ENCODE data around the gene NDUFC2. TPM values are rescaled to one million over a fixed set of nuclear protein-coding genes. Genes with fewer than 3 reads are reported as not detected.

Gene NDUFC2
- total and polyA plus RNA-seq, 2 of the 13 experiments (the other 11 are each of a cell fraction or from before 2014, with no cell fraction given) = 256 to 363 TPM

GRCh38 chr11:78033040-78033439, 46.6 kb downstream of the NDUFC2 start:
- Histone ChIP-seq H3K9ac (ENCODE audit: insufficient read depth, low read depth, low read length) (no peak overlapping the region), H3K4me1 (ENCODE audit: insufficient read depth, low read length) (peaks cover 92% of the 10 kb centered on the region), H3K9me3 (ENCODE audit: low read length) (no peaks in the 10 kb centered on the region), H3K27ac (ENCODE audit: extremely low read length, insufficient read depth, low read length) (no peak overlapping the region), H3K4me3 (replicated peaks in 1 of 3; ENCODE audit: insufficient read depth in 1 of 3, low read depth in 2 of 3, low read length in 3 of 3) (no peak overlapping the region), H3K36me3 (replicated peaks in 1 of 2; ENCODE audit: control insufficient read depth in 1 of 2, insufficient read depth in 2 of 2, low read length in 2 of 2) (no peaks in the 10 kb centered on the region), H3K4me2 (ENCODE audit: low read depth, low read length) (no peak overlapping the region; the same call in 1 of the 2 replicates), H3K79me2 (ENCODE audit: insufficient read depth, low read length) (no peaks in the 10 kb centered on the region), H4K20me1 (ENCODE audit: insufficient read depth, low read length) (no peaks in the 10 kb centered on the region), H2AFZ (ENCODE audit: low read length) (no peak overlapping the region), H3K27me3 (ENCODE audit: control insufficient read depth in 1 of 2, insufficient read depth in 2 of 2, low read length in 2 of 2) (no peaks in the 10 kb centered on the region)
- peak; percentile 68 for DNase-seq (ENCODE audit: low spot score)
- no TSS peak for BruUV-seq (replicated peaks)
- in situ Hi-C loops (cut with HindIII; ENCODE audit: extremely low pct_ligation_motif_present, low pct_unique_long_range_greater_than_20kb) = no loop called here
- intact Hi-C loops (cut with micrococcal nuclease; ENCODE audit: unreplicated experiment) = no loop called here
- ChIA-PET POLR2A (no interaction called here), CTCF (ENCODE audit: low intra/inter-chr PET ratio, low total read pairs) (no interaction called here)
- 0% methylated on average over 4 of the region's 4 CpGs for WGBS (ENCODE audit: low lambda C conversion rate)
- peak; percentile 67 for FAIRE-seq
- ATAC-seq = peak; percentile 39
- TF ChIP-seq SAP130 (CRISPR knock-in tag; IDR thresholded peaks at IDR 0.05; ENCODE audit: low read depth) = peak; percentile 48; the same call in 1 of the 2 replicates
- no peak for TF ChIP-seq ZNF550 (CRISPR knock-in tag; IDR thresholded peaks at IDR 0.05; ENCODE audit: borderline replicate concordance)
- TF ChIP-seq, protein P1, sequence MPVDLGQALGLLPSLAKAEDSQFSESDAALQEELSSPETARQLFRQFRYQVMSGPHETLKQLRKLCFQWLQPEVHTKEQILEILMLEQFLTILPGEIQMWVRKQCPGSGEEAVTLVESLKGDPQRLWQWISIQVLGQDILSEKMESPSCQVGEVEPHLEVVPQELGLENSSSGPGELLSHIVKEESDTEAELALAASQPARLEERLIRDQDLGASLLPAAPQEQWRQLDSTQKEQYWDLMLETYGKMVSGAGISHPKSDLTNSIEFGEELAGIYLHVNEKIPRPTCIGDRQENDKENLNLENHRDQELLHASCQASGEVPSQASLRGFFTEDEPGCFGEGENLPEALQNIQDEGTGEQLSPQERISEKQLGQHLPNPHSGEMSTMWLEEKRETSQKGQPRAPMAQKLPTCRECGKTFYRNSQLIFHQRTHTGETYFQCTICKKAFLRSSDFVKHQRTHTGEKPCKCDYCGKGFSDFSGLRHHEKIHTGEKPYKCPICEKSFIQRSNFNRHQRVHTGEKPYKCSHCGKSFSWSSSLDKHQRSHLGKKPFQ (CRISPR knock-in tag; IDR thresholded peaks at IDR 0.05; ENCODE audit: insufficient replicate concordance) = no peak
- TF ChIP-seq TAF15 (IDR thresholded peaks at IDR 0.05; ENCODE audit: low read depth, low read length, poor library complexity, severe bottlenecking) = no peak
- no peak for TF ChIP-seq IKZF5 (CRISPR knock-in tag; IDR thresholded peaks at IDR 0.05)
- peak; percentile 80 for TF ChIP-seq GATAD2A (CRISPR knock-in tag; IDR thresholded peaks at IDR 0.05)
- peak; percentile 79 for TF ChIP-seq TEAD3 (CRISPR knock-in tag; optimal IDR thresholded peaks at IDR 0.05; ENCODE audit: borderline replicate concordance)
- no peak for TF ChIP-seq ZHX1 (CRISPR knock-in tag; IDR thresholded peaks at IDR 0.05; ENCODE audit: low read depth)
- no peak for TF ChIP-seq ZFY (CRISPR knock-in tag; IDR thresholded peaks at IDR 0.05)
- peak; percentile 91 for TF ChIP-seq CEBPG (CRISPR knock-in tag; IDR thresholded peaks at IDR 0.05)
- TF ChIP-seq HDAC2 (CRISPR knock-in tag; IDR thresholded peaks at IDR 0.05) = peak; percentile 23; the same call in 1 of the 2 replicates
- no peak for TF ChIP-seq SOX13 (IDR thresholded peaks at IDR 0.05)
- peak in 1 of 2 experiments; percentile 53; a peak in 1 of 4 replicates for TF ChIP-seq SOX13 (CRISPR knock-in tag; conservative IDR thresholded peaks at IDR 0.05 in 1 of 2, IDR thresholded peaks at IDR 0.05 in 1 of 2)
- TF ChIP-seq BCL6 (CRISPR knock-in tag; IDR thresholded peaks at IDR 0.05) = peak; percentile 45; the same call in 1 of the 2 replicates
- peak; percentile 87 for TF ChIP-seq CEBPB (IDR thresholded peaks at IDR 0.05; ENCODE audit: borderline replicate concordance, low read depth, low read length)
- TF ChIP-seq ATF4 (CRISPR knock-in tag; IDR thresholded peaks at IDR 0.05) = peak in 1 of 2 experiments; percentile 94; a peak in 2 of 4 replicates
- TF ChIP-seq SOX6 (IDR thresholded peaks at IDR 0.05) = no peak
- peak; percentile 46 for TF ChIP-seq SOX6 (CRISPR knock-in tag; IDR thresholded peaks at IDR 0.05)
- peak; percentile 83 for TF ChIP-seq ZNF644 (CRISPR knock-in tag; IDR thresholded peaks at IDR 0.05; ENCODE audit: low read depth)
